Measurements from ENCODE around the gene ZNF831.

Gene ZNF831

DNA sequence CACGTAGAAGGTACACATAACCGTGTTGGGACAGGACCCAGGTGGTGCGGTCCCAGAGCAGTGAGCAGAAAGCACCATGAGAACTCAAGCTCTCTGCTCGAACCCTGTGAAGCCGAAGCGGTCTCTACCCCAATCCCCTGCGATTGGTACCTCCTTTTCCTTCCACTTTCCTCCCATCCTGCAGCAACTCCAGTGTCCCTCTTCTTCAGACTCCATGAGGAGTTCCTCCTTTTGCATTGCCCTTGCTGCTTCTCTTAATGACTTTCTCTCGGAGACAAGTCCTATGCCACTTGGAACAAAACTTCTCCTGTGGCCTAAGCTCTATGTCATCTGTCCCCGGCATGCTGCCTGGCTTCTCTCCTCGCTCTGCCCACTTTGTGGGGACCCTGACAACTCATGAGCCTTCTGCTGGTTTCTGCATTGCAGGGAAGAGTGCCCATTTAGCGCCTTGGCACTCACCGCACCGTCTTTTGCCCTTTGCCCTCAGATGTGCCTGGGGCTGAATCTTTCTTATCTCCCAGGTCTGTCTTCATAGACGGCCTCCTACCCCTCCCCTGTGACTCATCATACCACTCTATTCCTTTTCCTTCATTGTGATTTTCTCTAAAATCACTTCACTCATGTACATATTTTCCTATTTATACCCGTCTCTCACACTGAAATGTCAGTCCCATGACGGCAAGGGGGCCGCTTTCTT is 9.2 kb upstream of the ZNF831 start:
- no peak overlapping the region for H2BK5ac ChIP-seq (ENCODE audit: low read length)
- no peak overlapping the region for H3K4me2 ChIP-seq (ENCODE audit: insufficient read depth, low read length, poor library complexity, severe bottlenecking)
- no peak overlapping the region for H3K18ac ChIP-seq (ENCODE audit: low read length)
- no peak overlapping the region for H2AFZ ChIP-seq (ENCODE audit: low read length)
- no peak overlapping the region for H2AK5ac ChIP-seq (ENCODE audit: low read depth, low read length)
- no peaks in the 10 kb centered on the region for H3K79me1 ChIP-seq (ENCODE audit: low read depth, low read length)
- no peak overlapping the region for H2BK120ac ChIP-seq (ENCODE audit: low read depth, low read length)
- H4K8ac ChIP-seq (ENCODE audit: low read depth, low read length): no peak overlapping the region
- WGBS, 2 donors (ENCODE audit: extremely low coverage in 2 of 2, insufficient read length in 2 of 2, insufficient replicate concordance in 1 of 2): 100% methylated on average over 1 of the region's 17 CpGs; no CpG with 5 or more reads in 1 of the 2 donors
- no peak overlapping the region for H3K27ac ChIP-seq (replicated peaks; ENCODE audit: low read length)
- no peaks in the 10 kb centered on the region for H3K36me3 ChIP-seq (replicated peaks in 1 of 2; ENCODE audit: control insufficient read depth in 2 of 2, insufficient read depth in 2 of 2, low read length in 2 of 2)
- H3K14ac ChIP-seq (ENCODE audit: low read length): no peak overlapping the region
- no peak overlapping the region for H4K91ac ChIP-seq (ENCODE audit: low read depth, low read length, poor library complexity)
- no peak overlapping the region for H3K4ac ChIP-seq (ENCODE audit: low read length)
- no peaks in the 10 kb centered on the region for H3K9me3 ChIP-seq (replicated peaks in 1 of 2; ENCODE audit: control insufficient read depth in 2 of 2, insufficient read depth in 1 of 2, low read depth in 1 of 2, low read length in 2 of 2)
- no peak overlapping the region for H3K23ac ChIP-seq (ENCODE audit: low read depth, low read length, poor library complexity)
- H2BK12ac ChIP-seq (ENCODE audit: low read length): no peak overlapping the region
- H3K27me3 ChIP-seq (ENCODE audit: control insufficient read depth in 3 of 3, insufficient read depth in 3 of 3, low read depth in 1 of 3, low read length in 3 of 3): peaks cover 0 to 14% (median 0%) of the 10 kb centered on the region in 3 experiments
- no peak overlapping the region for H3K4me3 ChIP-seq (ENCODE audit: low read length in 2 of 2)
- peaks cover 0 to 7% of the 10 kb centered on the region in 2 donors for H3K4me1 ChIP-seq (ENCODE audit: control insufficient read depth in 2 of 2, insufficient read depth in 1 of 2, low read depth in 1 of 2, low read length in 2 of 2)
- DNase-seq (ENCODE audit: low spot score): no peak
- H2BK15ac ChIP-seq (ENCODE audit: low read length): no peak overlapping the region
- no peak overlapping the region for H3K9ac ChIP-seq (ENCODE audit: low read depth, low read length, poor library complexity)

- no peak overlapping the region for H2BK15ac ChIP-seq (ENCODE audit: low read length)
- no peak overlapping the region for H3K4ac ChIP-seq (ENCODE audit: low read length)
- H2BK12ac ChIP-seq (ENCODE audit: low read length): no peak overlapping the region
- no peak overlapping the region for H3K27ac ChIP-seq (replicated peaks; ENCODE audit: low read length)
- H3K79me1 ChIP-seq (ENCODE audit: low read depth, low read length): no peaks in the 10 kb centered on the region
- no peak overlapping the region for H3K14ac ChIP-seq (ENCODE audit: low read length)
- no peak overlapping the region for H2AFZ ChIP-seq (ENCODE audit: low read length)
- H3K36me3 ChIP-seq (replicated peaks in 1 of 2; ENCODE audit: control insufficient read depth in 2 of 2, insufficient read depth in 2 of 2, low read length in 2 of 2): no peaks in the 10 kb centered on the region
- no peaks in the 10 kb centered on the region for H3K9me3 ChIP-seq (replicated peaks in 1 of 2; ENCODE audit: control insufficient read depth in 2 of 2, insufficient read depth in 1 of 2, low read depth in 1 of 2, low read length in 2 of 2)
- H3K4me3 ChIP-seq (ENCODE audit: low read length in 2 of 2): no peak overlapping the region
- H3K27me3 ChIP-seq (ENCODE audit: control insufficient read depth in 3 of 3, insufficient read depth in 3 of 3, low read depth in 1 of 3, low read length in 3 of 3): peaks cover 0 to 14% (median 0%) of the 10 kb centered on the region in 3 experiments
- WGBS, 2 donors (ENCODE audit: extremely low coverage in 2 of 2, insufficient read length in 2 of 2, insufficient replicate concordance in 1 of 2): 100% methylated on average over 1 of the region's 6 CpGs; no CpG with 5 or more reads in 1 of the 2 donors
- H3K18ac ChIP-seq (ENCODE audit: low read length): no peak overlapping the region
- no peak overlapping the region for H3K9ac ChIP-seq (ENCODE audit: low read depth, low read length, poor library complexity)
- no peak overlapping the region for H4K8ac ChIP-seq (ENCODE audit: low read depth, low read length)
- no peak overlapping the region for H3K23ac ChIP-seq (ENCODE audit: low read depth, low read length, poor library complexity)
- no peak overlapping the region for H2BK5ac ChIP-seq (ENCODE audit: low read length)
- no peak for DNase-seq (ENCODE audit: low spot score)
- peaks cover 0 to 7% of the 10 kb centered on the region in 2 donors for H3K4me1 ChIP-seq (ENCODE audit: control insufficient read depth in 2 of 2, insufficient read depth in 1 of 2, low read depth in 1 of 2, low read length in 2 of 2)
- no peak overlapping the region for H4K91ac ChIP-seq (ENCODE audit: low read depth, low read length, poor library complexity)
- H3K4me2 ChIP-seq (ENCODE audit: insufficient read depth, low read length, poor library complexity, severe bottlenecking): no peak overlapping the region
- H2BK120ac ChIP-seq (ENCODE audit: low read depth, low read length): no peak overlapping the region
- no peak overlapping the region for H2AK5ac ChIP-seq (ENCODE audit: low read depth, low read length)
Measured at GRCh38 chr20:59157064-59157463, 6.6 kb upstream of the ZNF831 start.

GRCh38 chr20:59157531-59157930 is 6.1 kb upstream of the ZNF831 start:
- H3K79me1 ChIP-seq (ENCODE audit: low read depth, low read length): no peaks in the 10 kb centered on the region
- no peak overlapping the region for H3K4me2 ChIP-seq (ENCODE audit: insufficient read depth, low read length, poor library complexity, severe bottlenecking)
- H4K8ac ChIP-seq (ENCODE audit: low read depth, low read length): no peak overlapping the region
- H2BK15ac ChIP-seq (ENCODE audit: low read length): no peak overlapping the region
- no peak overlapping the region for H2AFZ ChIP-seq (ENCODE audit: low read length)
- no peak overlapping the region for H3K18ac ChIP-seq (ENCODE audit: low read length)
- H3K27ac ChIP-seq (replicated peaks; ENCODE audit: low read length): no peak overlapping the region
- no peak overlapping the region for H3K4ac ChIP-seq (ENCODE audit: low read length)
- no peak overlapping the region for H2BK12ac ChIP-seq (ENCODE audit: low read length)
- H4K91ac ChIP-seq (ENCODE audit: low read depth, low read length, poor library complexity): no peak overlapping the region
- no peaks in the 10 kb centered on the region for H3K9me3 ChIP-seq (replicated peaks in 1 of 2; ENCODE audit: control insufficient read depth in 2 of 2, insufficient read depth in 1 of 2, low read depth in 1 of 2, low read length in 2 of 2)
- no peak overlapping the region for H3K4me3 ChIP-seq (ENCODE audit: low read length in 2 of 2)
- no peak overlapping the region for H2BK120ac ChIP-seq (ENCODE audit: low read depth, low read length)
- peaks cover 0 to 14% (median 0%) of the 10 kb centered on the region in 3 experiments for H3K27me3 ChIP-seq (ENCODE audit: control insufficient read depth in 3 of 3, insufficient read depth in 3 of 3, low read depth in 1 of 3, low read length in 3 of 3)
- no peaks in the 10 kb centered on the region for H3K36me3 ChIP-seq (replicated peaks in 1 of 2; ENCODE audit: control insufficient read depth in 2 of 2, insufficient read depth in 2 of 2, low read length in 2 of 2)
- H3K4me1 ChIP-seq (ENCODE audit: control insufficient read depth in 2 of 2, insufficient read depth in 1 of 2, low read depth in 1 of 2, low read length in 2 of 2): peaks cover 0 to 7% of the 10 kb centered on the region in 2 donors
- no peak overlapping the region for H3K9ac ChIP-seq (ENCODE audit: low read depth, low read length, poor library complexity)
- no peak overlapping the region for H3K14ac ChIP-seq (ENCODE audit: low read length)
- no peak overlapping the region for H3K23ac ChIP-seq (ENCODE audit: low read depth, low read length, poor library complexity)
- H2BK5ac ChIP-seq (ENCODE audit: low read length): no peak overlapping the region
- no peak for DNase-seq (ENCODE audit: low spot score)
- H2AK5ac ChIP-seq (ENCODE audit: low read depth, low read length): no peak overlapping the region

DNA sequence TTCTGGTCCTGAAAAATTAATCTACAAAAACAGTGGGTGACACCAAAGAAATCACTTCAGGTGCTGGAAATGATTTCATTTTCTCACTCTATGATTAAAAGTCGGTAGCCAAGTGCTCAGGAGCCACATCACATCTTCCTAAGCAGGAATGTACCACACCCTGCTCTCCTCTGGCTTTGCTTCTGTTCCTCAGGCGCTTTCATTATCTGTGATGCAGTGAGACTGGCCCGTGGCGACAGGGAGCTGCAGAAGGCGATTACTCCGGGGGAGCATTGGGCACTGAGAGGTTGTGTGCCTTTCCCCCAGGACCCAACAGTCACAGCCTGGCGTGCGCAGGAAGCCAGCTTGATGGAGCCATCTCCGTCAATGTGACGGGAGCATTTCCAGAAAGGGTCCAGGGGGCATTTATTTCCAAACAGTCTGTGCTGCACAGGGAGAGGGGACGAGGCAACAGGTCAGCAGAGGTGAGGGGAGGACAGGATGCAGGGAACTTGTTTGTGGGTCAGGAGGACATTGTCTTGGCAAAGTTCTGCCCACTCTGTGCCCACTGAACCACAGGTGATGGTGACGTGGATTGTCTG is 5.6 kb upstream of the ZNF831 start:
- Histone ChIP-seq H2BK12ac (ENCODE audit: low read length) (no peak overlapping the region), H4K8ac (ENCODE audit: low read depth, low read length) (no peak overlapping the region), H2AFZ (ENCODE audit: low read length) (no peak overlapping the region), H3K4me3 (ENCODE audit: low read length in 2 of 2) (no peak overlapping the region), H2BK120ac (ENCODE audit: low read depth, low read length) (no peak overlapping the region), H2BK5ac (ENCODE audit: low read length) (no peak overlapping the region), H3K14ac (ENCODE audit: low read length) (peak overlapping the region; percentile 48), H3K4me2 (ENCODE audit: insufficient read depth, low read length, poor library complexity, severe bottlenecking) (no peak overlapping the region), H3K9ac (ENCODE audit: low read depth, low read length, poor library complexity) (no peak overlapping the region), H3K27me3 (ENCODE audit: control insufficient read depth in 3 of 3, insufficient read depth in 3 of 3, low read depth in 1 of 3, low read length in 3 of 3) (peaks cover 0 to 14% (median 0%) of the 10 kb centered on the region in 3 experiments), H3K18ac (ENCODE audit: low read length) (peak overlapping the region; percentile 45), H3K9me3 (replicated peaks in 1 of 2; ENCODE audit: control insufficient read depth in 2 of 2, insufficient read depth in 1 of 2, low read depth in 1 of 2, low read length in 2 of 2) (no peaks in the 10 kb centered on the region), H3K36me3 (replicated peaks in 1 of 2; ENCODE audit: control insufficient read depth in 2 of 2, insufficient read depth in 2 of 2, low read length in 2 of 2) (no peaks in the 10 kb centered on the region), H3K23ac (ENCODE audit: low read depth, low read length, poor library complexity) (no peak overlapping the region), H4K91ac (ENCODE audit: low read depth, low read length, poor library complexity) (no peak overlapping the region), H2AK5ac (ENCODE audit: low read depth, low read length) (no peak overlapping the region), H3K4me1 (ENCODE audit: control insufficient read depth in 2 of 2, insufficient read depth in 1 of 2, low read depth in 1 of 2, low read length in 2 of 2) (peaks cover 0 to 7% of the 10 kb centered on the region in 2 donors), H3K27ac (replicated peaks; ENCODE audit: low read length) (no peak overlapping the region), H2BK15ac (ENCODE audit: low read length) (no peak overlapping the region), H3K4ac (ENCODE audit: low read length) (no peak overlapping the region), H3K79me1 (ENCODE audit: low read depth, low read length) (no peaks in the 10 kb centered on the region)
- WGBS, 2 donors (ENCODE audit: extremely low coverage in 2 of 2, insufficient read length in 2 of 2, insufficient replicate concordance in 1 of 2): no CpG with 5 or more reads among the region's 12 CpGs
- no peak for DNase-seq (ENCODE audit: low spot score)
